ENCODE data around the gene RAB3GAP2.

DNA sequence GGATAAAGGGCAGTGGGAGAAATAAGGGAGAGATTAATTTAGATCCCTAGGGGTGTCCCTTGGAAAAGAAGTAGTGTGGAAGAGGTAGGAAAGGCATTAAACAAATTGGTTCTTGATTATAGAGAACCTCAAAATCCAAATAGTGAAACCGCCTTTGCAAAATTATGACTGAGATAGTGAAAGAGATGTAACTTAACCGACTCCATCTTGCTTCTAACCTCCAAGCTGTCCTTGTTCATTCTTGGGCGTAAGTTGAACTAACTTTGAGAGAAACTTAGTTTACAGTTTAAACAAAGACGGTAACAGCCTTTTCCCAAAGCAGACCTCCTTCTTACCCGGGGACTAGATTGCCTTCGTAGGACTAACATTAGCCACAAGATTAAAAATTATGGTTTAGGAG lies 3.2 kb upstream of the RAB3GAP2 start:
- TF ChIP-seq, protein P1, sequence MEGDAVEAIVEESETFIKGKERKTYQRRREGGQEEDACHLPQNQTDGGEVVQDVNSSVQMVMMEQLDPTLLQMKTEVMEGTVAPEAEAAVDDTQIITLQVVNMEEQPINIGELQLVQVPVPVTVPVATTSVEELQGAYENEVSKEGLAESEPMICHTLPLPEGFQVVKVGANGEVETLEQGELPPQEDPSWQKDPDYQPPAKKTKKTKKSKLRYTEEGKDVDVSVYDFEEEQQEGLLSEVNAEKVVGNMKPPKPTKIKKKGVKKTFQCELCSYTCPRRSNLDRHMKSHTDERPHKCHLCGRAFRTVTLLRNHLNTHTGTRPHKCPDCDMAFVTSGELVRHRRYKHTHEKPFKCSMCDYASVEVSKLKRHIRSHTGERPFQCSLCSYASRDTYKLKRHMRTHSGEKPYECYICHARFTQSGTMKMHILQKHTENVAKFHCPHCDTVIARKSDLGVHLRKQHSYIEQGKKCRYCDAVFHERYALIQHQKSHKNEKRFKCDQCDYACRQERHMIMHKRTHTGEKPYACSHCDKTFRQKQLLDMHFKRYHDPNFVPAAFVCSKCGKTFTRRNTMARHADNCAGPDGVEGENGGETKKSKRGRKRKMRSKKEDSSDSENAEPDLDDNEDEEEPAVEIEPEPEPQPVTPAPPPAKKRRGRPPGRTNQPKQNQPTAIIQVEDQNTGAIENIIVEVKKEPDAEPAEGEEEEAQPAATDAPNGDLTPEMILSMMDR (IDR thresholded peaks at IDR 0.05 in 4 of 5, conservative IDR thresholded peaks at IDR 0.05 in 1 of 5), result no peak
- TF ChIP-seq POLR2A (IDR thresholded peaks at IDR 0.05), result no peak
